ENCODE measurements around the gene PTPRH.
"Not testable (repeated sequence)": the region's sequence is repeated elsewhere in the genome, so short reads cannot be mapped to it uniquely, and the experiment has no call there.

PTPRH gene

DNA sequence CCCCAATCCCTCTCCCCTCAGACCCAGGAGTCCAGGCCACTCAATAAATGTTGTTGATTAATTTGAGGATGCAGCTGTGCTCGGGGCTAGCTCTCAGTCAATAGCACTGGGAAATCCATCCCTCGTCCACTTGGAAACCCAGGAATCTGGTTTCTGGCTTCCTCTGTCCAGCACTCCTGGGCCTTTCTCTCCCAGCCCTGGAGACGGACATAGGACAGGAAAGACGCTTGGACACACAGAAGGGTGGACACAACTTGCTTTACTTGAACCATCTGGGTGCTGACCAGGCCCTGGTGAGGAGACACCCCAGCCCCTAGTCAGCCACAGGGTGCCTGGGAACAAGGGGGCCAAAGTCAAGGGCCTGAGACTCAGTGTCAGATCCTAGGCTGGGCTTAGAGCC is 50.9 kb downstream of the PTPRH start:
- FAIRE-seq = no peak

DNA sequence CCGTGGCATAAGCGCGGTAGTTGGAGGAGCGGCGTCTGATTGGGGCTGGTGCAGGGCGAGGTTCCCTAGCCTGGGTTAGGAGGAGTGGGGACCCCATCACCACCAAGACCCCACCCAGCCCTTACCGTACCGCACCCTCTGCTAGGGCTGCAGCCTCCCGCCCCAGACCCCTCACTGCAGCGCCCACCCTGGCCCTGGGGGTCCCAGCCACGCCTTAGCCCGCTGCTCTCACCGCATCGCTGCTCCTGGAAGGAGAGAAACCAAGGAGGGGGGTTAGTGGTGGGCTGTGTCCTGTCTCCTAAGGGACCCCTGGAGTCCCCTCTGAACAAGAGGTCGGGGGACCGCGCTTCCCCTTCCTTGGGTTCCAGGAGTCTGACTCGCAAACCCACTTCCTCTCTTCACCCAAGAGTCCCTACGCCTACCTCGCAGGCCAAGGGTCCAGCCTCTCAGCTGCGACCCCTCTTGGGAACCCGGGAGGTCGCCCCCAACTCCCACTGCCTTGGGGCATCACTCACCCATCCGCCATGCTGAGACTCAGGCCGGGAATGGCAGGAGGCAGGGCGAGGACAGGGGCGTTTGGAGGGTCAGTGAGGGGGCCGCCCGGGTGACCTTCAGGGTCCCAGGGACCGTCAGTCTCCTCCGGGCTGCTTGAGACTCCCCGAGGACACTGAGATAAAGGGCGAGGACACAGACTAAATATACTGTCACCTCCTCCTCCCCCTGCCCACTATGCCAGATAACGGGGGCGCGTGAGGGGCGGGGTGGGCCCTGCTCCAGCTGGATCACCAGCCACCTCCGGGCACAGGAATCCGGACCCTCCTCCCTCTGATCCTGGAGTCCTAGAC is 52.0 kb downstream of the PTPRH start, which contains the start of gene TNNI3:
TNNI3 (minus strand) TSS at position 669 of the 845 bp plus-strand sequence; CDS start at position 526, 143 bp downstream.
- no peak for FAIRE-seq

DNA sequence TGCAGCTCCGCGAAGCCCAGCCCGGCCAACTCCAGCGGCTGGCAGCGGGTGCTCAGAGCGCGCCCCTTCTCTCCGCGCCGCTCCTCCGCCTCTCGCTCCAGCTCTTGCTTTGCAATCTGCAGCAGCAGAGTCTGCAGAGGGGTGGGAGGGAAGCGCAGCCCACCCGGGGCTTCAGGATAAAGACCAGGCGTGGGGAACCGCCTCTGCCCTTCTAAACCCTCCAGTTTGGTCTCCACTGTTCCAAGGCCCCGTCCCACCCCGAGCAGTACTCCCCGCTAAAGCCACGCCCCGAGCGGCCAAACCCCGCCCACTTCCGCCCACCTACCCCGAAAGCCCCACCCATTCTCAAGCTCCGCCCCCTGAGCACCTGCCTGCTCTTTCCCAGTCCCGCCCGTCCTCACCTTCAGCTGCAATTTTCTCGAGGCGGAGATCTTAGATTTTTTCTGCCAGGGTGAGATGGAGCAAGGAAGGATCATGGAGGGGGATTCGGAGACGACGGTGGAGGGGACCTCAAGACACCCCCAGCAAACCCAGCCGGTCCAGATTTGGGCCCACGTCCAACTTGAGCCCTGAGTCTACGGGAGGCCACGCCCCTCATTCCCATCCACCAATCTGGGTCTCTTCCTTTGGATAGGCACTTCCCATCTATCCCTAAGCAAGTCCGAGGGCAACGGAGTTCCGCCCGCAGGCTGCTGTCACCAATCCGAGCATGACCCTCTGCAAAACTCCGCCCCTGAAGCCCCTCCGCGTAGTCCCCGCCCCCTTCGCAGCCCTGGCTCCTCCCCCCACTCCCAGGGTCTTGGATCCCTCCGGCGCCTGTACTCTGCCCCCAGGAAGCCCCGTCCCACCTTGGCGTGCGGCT is 52.9 kb downstream of the PTPRH start:
- FAIRE-seq = no peak

DNA sequence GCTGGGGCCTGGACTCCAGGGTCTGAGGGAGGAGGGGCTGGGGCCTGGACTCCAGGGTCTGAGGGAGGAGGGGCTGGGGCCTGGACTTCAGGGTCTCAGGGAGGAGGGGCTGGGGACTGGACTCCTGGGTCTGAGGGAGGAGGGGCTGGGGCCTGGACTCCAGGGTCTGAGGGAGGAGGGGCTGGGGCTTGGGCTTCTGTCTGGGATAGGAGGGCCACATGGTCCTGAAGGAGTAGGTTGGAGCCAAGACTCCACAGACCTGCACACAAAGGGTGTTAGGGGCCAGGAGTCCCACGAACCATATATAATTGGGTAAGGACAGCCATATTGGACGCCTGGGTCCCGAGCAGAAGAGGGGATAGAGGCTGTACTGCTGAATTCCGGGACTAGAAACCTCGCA is 53.5 kb downstream of the PTPRH start:
- FAIRE-seq = not testable (repeated sequence)

DNA sequence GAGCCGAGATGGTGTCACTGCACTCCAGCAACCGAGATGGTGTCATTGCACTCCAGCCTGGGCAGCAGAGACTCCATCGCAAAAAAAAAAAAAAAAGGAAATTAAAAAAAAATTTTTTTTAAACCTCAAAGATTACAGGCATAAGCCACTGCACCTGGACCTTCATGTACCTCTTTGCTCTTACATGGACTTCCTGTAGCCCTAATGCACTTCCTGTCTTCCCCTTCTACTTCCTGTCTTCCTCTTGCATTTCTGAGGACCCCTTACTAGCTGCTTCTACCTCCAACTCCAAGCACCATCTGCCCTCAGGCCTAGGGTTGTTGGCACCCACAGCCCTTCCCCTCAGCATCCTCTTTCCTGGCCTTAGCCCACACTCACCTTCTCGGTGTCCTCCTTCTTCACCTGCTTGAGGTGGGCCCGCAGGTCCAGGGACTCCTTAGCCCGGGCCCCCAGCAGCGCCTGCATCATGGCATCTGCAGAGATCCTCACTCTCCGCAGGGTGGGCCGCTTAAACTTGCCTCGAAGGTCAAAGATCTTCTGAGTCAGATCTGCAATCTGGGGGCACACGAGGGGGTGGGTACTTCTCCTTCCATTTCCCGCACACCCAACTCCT is 55.5 kb downstream of the PTPRH start:
- FAIRE-seq = no peak

DNA sequence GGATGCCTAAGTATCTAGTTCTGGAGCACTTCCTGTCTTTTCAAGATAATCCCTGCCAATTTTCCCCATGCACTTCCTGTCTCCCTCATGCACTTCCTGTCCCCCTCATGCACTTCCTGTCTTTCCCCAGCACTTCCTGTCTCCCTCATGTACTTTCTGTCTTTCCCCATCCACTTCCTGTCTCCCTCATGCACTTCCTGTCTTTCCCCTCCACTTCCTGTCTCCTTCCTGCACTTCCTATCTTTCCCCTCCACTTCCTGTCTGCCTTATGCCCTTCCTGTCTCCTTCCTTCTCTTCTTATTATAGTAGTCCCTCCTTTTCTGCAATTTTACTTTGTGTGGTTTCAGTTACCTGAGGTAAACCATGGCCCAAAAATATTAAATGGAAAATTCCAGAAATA is 57.3 kb downstream of the PTPRH start:
- FAIRE-seq = no peak

DNA sequence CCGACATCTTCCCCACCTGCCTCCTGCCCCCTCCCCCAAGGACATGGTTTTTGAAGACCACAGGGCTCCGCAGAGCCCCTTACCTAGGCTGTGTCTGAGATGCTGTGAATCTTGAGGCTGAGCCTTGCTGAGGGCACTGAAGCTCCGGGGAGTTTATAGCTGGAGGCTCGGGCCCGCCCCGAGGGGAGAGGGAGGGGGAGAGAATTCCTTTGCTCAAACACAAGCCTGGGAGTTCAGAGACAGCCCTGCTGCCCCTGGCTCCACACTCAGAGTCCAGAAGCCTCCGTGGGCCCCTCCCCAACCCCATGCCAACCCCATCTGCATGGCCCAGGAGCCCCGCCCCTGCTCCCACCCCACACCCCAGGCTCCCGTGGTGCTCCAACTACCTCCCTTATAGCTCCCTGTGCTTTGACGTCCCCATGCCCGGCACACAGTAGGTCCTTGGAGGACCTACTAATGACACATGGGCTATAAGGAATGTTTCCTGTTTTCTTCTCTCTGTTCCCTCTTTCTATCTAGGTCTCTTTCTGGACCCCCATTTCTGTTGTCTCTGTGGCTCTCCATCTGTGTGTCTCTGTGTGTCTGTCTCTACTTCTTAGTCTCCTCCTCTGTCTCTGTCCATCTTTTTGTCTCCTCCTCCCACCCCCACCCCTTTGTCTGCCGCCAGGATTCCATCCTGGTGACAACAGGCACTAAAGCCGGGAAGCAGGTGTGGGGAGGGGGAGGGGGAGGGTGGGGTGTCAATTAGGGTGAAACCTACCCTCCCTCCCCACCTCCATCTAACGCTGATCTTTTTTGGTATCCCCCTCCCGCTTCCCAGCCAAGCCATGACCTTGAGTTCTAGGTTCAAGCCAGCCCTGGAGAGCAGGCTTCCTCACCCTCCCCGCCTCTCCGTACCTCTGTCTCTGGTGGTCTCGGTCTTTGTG is 60.0 kb downstream of the PTPRH start, which contains the start of gene TNNT1:
TNNT1 (minus strand) TSS at position 129 of the 926 bp plus-strand sequence. CDS start 2,049 bp downstream, outside the sequence.
- no peak for FAIRE-seq

DNA sequence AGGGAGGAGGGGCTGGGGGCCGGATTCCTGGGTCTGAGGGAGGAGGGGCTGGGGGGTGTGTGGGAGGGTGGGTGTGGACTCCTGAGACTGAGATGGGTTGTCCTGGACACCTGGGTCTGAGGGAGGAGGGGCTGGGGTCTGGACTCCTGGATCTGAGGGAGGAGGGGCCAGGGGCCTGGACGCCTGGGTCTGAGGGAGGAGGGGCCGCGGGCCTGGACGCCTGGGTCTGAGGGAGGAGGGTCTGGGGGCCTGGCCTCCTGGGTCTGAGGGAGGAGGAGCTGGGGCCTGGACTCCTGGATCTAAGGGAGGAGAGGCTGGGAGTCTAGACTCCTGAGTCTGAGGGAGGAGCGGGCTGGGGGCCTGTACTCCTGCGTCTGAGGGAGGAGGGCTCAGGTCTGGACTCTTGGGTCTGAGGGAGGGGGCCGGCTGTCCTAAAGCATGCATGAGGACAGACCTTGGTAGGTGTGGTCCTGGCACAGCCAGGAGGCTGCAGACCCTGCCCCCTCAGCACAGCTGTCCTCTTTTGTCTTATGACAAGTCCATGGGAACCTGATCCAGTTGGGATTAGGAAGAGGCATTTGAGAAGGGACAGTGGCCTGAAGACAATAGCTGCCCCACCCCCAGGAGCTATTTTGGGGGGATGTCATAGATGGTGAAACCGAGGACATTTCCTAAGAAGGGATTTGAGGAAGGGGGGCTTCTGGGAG is 61.6 kb downstream of the PTPRH start:
- no peak for FAIRE-seq

DNA sequence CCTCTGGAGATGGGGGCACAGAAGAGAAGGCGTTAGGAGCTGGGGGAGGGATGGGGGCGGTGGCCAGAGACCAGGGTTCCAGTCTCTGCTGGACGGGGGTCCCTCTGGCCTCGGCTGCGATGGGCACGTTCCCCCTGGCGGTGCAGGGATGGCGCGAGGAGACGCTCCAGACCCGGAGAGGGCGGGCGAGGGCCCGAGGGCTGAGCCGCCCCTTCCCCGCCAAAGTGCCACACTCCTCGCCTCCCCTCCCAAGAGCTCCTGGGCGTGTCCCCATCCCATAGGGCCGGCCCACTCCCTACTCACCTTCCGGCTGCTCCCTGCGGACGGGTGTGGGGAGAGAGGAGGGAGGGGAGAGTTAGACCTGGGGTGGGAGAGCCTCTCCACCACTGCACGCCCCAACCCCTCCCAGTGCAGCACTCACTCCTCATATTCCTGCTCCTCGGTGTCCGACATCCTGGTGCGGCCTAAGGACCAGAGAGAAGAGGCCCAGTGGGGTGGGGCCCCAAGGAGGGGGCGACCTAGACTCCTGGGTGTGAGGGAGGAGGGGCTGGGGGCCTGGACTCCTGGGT is 62.5 kb downstream of the PTPRH start:
- FAIRE-seq = no peak

DNA sequence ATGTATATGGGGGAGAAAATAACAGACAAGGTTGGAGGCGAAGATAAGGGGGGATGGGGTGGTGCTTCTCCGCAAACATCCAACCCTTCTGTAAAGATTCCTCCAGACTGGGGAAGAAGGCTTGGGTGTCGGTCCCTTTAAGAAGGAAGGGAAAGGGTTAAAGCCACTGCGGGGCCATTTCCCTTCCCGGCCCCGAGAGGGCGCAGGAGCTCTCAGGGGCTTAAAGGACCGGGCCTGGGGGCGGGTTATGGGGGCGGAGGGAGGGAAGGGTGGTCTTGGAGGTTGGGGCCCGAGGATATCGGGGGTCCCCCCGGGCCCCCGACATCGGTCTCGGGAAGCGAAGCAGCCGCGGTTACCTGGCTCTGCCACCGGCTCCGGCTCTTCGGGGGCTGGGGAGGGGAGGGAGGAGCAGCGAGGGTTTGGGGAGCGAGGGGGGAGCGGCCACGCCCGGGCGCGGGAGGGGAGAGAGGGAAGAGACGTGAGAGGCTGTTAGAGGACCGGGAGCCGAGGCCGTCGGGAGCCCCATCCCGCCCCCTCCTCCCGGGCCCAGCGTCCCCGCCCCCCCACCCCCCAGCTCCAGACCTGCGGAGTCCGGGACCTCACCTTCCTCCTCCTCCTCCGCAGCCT is 63.1 kb downstream of the PTPRH start:
- no peak for FAIRE-seq

DNA sequence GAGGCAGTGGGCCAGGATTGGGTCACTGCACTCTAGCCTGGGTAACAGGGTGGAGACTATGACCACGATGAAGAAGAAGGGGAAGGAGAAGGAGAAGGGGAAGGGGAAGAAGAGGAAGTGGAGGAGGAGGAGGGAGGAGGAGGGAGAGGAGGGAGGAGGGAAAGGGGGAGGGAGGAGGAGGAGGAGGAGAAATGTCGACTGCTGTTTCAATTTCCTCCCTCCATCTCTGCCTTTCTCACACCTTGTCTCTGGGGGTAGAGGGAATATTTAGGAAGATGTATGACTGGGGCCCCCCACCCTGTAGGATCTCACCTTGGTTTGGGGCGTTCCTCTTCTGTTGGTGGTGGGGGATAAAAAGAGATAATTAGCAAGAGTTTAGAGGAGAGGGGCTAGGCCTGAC is 64.1 kb downstream of the PTPRH start:
- FAIRE-seq = no peak

DNA sequence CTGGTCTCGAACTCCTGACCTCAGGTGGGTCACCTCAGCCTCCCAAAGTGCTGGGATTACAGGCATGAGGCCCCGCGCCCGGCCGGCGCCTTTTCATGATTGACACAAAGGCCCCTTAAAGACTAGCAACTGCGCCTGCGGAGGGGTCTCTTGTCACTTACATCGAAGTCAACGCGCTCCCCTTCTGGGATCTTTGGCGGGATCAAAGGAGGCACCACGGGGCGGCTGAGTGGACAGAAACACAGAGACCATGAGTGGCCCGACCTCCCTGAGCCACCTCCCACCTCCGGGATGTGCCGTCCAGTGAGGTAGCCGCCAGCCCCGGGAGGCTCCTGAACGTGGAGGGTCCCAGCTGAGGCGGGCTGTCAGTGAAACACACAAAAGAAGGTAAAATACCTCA is 67.6 kb downstream of the PTPRH start:
- no peak for FAIRE-seq

DNA sequence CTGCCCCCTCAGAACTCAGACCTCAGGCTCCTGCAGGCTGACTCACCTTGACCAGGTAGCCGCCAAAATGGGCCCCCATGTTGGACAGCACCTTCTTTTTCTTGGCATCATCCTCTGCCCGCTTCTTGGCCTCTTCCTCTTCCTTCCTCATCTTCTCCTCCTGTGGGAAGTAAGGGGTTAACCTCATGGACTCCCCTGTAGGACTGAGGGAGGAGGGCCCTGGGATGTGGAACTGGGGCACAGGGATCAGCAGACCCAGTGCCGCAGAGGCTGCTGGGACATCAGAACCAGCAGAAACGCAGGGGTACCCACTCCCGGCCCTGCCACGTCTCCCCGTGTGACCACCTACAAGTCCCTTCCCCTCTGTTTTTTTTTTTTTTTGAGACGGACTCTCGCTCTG is 71.4 kb downstream of the PTPRH start:
- no peak for FAIRE-seq

DNA sequence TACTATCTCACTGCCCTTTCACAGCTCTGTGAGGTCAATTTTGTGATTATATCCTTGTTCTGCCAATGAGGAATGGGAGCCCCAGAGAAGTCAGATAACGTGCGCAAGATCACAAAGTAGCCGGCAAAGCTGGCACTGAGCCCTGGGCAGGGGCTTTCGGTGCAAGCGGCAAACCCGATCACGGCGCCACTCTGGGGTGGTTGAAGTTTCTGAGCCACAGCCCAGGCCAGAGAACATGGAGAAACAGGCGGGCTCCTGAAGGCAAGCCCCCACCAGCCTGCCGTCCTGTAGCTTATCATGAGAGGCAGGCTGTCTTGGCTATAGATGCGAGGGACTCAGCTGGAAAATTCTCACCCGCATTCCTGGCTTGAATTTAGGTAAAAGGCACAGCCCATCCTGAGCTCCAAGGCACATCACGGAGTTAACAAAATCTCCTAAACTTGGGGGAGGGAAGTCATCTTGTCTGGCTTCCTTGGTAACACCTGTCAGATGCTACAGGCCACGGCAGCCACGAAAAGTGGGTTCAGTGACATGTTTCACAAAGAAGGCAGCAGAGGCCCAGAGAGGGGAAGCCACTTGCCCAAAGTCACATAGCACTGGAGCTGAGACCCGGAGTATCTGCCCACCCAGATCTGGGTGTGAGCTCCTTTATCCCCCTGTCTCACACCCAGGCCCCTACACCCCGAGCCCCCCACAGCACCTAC is 72.8 kb downstream of the PTPRH start:
- no peak for FAIRE-seq

DNA sequence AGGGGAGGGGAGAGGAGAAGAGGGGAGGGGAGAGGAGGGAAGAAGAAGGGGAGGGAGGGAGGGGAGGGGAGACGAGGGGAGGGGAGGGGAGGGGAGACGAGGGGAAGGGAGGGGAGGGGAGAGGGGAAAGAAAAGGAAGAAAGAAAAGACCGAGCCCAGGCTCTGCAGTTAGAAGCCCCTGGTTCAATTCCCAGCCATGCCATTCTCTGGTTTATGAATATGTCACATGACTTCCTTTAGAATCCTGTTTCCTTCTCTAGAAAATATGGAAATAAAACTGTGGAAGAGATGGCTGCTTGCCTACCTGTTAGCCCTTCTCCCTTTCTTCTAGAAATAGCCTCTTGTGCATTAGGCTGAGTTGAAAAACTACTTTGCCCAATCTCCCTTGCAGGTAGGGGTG is 74.6 kb downstream of the PTPRH start:
- FAIRE-seq = no peak

DNA sequence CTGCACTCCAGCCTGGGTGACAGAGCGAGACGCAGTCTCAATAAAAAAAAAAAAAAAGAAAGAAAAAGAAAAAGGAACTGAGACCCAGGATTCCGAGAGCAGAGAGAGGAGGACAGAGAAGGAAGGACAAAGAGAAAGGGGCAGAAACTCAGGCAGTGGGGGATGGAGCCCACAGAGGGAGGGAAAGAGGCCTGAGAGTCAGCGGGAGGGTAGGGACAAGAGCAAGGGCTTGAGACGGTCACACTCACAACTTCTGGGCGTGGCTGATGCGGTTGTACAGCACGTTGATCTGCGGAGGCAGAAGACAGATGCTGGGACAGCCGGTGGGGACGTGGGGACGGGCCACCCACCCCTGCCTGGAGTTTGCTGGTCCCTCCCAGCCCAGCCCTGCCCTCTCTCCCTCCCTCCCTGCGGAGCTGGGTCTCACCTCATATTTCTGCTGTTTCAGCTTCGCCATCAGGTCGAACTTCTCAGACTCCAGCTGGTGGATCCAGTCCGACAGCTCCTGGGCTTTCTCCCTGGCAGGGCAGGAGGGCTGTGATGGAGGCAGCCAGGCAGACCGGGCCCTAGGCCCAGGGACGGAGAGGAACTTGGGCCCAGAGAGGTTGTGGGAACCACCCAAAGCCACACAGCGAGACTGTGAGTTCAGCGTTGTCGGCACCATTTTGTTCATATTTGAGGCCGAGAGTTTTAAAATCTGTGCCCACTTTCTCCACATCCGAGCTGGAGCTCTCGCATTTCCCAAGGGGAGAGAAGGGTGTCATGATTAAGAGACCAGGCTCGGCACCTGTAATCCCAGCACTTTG is 75.5 kb downstream of the PTPRH start:
- FAIRE-seq = no peak

DNA sequence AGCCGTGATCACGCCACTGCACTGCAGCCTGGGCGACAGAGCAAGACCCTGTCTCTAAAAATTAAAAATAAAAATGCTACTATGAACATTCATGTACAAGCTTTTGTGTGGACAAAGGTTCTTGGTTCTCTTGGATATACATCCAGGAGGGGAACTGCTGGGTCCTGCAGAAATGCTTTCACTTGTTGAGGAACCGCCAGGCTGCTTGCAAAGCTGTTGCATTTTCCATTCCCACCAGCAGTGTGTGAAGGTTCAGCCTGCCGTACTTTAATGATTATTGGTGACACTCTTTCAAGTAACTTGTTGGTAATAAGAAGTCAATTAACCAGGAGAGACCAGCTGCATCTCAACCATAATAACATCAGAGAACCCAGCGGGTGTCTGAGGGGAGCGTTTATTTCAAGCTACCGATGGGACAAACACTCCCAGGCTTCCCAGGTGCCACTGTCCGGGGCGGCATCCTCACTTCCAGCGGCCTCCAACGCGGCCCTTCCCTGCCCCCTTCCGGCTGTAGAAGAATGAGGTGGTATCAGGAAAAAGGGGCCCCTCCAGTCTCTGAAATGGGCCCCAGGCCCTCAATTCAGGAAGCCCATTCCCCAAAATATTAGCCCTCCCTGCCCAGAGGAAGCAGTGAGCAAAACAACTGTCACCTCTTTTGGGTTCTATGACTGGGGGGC is 76.7 kb downstream of the PTPRH start:
- no peak for FAIRE-seq

DNA sequence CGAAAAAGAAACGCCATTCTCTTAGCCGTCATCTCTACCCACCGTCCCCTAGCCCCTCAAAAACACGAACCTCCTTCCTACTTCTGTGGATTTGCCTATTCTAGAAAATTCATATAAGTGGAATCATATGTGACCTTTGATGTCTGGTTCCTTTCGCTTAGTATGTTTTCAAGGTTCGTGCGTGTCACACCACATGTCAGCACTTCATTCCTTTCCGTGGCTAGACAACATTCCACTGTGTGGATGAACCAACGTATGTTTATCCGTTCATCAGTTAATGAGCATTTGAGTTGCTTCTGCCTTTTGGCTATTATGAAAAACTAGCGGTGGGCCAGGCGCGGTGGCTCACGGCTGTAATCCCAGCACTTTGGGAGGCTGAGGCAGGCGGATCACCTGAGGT is 77.9 kb downstream of the PTPRH start:
- FAIRE-seq = no peak

All from TTC549 (cell line).